Measurements from ENCODE around the gene SPRED2.

DNA sequence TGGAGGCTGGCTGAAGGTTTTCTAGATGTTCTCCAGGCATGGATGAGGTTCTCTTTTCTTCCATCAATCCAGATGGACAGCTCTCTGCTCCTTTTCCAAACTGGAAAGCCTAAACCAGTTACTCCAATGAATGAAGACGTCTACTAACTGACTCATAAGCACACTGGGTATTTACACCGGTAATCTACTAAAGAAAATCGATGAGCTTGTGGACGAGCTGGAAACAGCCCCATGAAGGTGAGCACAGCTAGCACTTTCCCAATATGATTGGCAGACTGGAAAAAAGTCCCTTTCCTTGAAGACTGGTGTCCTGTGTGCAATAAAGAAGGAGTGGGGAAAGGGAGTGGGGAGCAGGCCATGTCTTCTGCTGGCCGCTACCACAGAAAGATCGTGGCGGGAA lies 120.8 kb downstream of the SPRED2 start:
- TF ChIP-seq TAF1 (IDR thresholded peaks at IDR 0.05; ENCODE audit: borderline replicate concordance, insufficient read depth, low read length) (no peak), POLR2AphosphoS5 (IDR thresholded peaks at IDR 0.05; ENCODE audit: low read depth, low read length) (no peak), SIN3A (IDR thresholded peaks at IDR 0.05; ENCODE audit: borderline replicate concordance, insufficient read depth, low read length) (no peak), REST (IDR thresholded peaks at IDR 0.05; ENCODE audit: insufficient read depth in 1 of 2, low read depth in 2 of 2, low read length in 2 of 2) (no peak), FOXP2 (optimal IDR thresholded peaks at IDR 0.05; ENCODE audit: borderline replicate concordance, extremely low read depth, extremely low read length, insufficient read depth) (no peak)

Measured in PFSK-1 (cell line).